ENCODE measurements around the gene RXFP3.

DNA sequence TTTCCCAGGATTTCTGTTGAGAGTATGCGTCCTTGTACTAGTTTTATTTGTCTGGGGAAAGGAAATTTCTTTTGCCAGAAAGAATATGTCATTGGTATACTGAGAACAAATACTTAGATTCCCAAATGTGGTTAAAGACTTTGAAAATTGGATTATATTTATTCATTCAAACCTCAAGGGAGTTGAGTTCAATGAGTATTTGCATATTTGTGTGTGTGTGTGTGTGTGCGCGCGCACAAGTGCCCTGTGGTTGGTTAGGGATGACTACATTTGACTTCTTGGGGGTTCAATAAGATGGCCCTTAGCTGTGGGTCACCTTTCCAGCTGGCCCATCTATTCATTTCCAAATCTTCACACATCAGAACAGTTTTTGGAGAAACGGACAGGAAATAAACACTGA lies 4.9 kb downstream of the RXFP3 start:
- TF ChIP-seq EP300 (IDR thresholded peaks at IDR 0.05), result no peak
- TF ChIP-seq, protein P1, sequence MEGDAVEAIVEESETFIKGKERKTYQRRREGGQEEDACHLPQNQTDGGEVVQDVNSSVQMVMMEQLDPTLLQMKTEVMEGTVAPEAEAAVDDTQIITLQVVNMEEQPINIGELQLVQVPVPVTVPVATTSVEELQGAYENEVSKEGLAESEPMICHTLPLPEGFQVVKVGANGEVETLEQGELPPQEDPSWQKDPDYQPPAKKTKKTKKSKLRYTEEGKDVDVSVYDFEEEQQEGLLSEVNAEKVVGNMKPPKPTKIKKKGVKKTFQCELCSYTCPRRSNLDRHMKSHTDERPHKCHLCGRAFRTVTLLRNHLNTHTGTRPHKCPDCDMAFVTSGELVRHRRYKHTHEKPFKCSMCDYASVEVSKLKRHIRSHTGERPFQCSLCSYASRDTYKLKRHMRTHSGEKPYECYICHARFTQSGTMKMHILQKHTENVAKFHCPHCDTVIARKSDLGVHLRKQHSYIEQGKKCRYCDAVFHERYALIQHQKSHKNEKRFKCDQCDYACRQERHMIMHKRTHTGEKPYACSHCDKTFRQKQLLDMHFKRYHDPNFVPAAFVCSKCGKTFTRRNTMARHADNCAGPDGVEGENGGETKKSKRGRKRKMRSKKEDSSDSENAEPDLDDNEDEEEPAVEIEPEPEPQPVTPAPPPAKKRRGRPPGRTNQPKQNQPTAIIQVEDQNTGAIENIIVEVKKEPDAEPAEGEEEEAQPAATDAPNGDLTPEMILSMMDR (IDR thresholded peaks at IDR 0.05), result no peak
- TF ChIP-seq POLR2AphosphoS5 (IDR thresholded peaks at IDR 0.05), result no peak

Measured in gastroesophageal sphincter (tissue), 3 donors.